Fibroblast of the aortic adventitia (primary cell): ENCODE measurements around the gene LHFPL2. TPM values are rescaled to one million over a fixed set of nuclear protein-coding genes. Genes with fewer than 3 reads are reported as not detected.

Experiments
- DNase-seq: peaks from one replicate; pipeline ENCODE4 v3.0.0-alpha.2; 2010; ENCODE audit warnings: low read depth
- H3K4me3 ChIP-seq: 2 replicates; pipeline ENCODE4 v1.5.1; 2011; ENCODE audit warnings: low read depth, mild to moderate bottlenecking, control low read depth, low read length, moderate library complexity
- CTCF ChIP-seq: IDR thresholded peaks from 2 replicates; pipeline ENCODE4 v1.5.1; 2011; ENCODE audit warnings: mild to moderate bottlenecking, low read length, control low read depth, inconsistent platforms; ENCODE audit not compliant: insufficient read depth
- total RNA-seq: library from RNA; depleted of rRNA; stranded (reverse); fragments of >200 nt; gene quantifications from 2 replicates; pipeline ENCODE4 v1.2.3, GENCODE V29; 2012; ENCODE audit warnings: low replicate concordance

LHFPL2 gene
- total RNA-seq, 1 donor = 81.2 TPM

DNA sequence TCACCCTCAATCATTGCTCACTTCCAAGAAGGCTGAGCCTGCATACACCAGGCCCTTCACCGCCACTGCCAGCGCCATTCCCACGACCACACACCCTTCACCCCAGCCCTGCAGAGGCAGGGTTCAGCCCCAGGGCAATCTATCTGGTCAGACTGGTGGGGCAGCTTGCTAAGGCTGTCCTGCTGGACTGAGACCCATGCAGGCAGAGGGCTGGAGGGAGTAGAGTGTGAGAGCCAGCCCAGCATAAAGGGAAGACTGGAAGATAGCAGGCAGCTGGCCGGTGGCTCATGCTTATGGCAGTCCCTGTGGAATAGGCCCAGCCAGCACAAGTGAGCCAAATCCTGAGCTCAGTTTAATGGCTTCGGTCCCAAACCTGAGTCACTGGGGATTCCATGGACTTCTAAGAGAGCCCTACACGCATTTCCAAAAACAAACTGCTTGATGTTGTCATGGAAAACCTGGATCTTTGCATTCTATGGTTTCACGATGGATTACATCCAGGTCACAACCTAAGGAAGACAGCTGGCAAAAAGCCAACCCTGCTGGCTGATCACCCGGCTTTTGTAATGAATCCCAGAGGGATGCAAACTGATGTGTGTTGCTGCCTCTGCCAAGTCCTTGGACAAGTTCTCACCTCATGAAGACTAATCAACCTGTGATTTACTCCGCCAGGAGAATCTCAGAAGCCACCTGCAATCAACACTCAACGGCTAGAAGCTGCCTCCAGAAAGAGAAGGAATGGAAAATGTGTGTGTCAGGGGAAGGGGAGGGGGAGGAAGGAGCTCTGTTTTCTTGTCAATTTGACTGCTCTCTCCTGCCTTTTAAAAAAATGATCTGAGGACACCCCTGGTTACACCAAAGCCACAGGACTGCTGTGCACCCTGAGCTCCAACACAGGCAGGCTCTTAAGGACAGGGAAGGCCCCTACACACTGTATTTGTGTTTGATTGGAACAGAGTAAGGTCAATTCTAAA is 143.6 kb downstream of the LHFPL2 start:
- H3K4me3 ChIP-seq = no peak overlapping the region
- no peak for TF ChIP-seq CTCF

GRCh38 chr5:78503958-78504653 is 144.5 kb downstream of the LHFPL2 start:
- H3K4me3 ChIP-seq = no peak overlapping the region
- no peak for TF ChIP-seq CTCF
- peak; percentile 45 for DNase-seq

More for the DNA sequence above, 143.6 kb downstream of the LHFPL2 start:
- DNase-seq = peak; percentile 100

- DNase-seq = peak; percentile 64
- H3K4me3 ChIP-seq = no peak overlapping the region
- no peak for TF ChIP-seq CTCF
These were observed 146.9 kb downstream of the LHFPL2 start for GRCh38 chr5:78501411-78502352.

DNA sequence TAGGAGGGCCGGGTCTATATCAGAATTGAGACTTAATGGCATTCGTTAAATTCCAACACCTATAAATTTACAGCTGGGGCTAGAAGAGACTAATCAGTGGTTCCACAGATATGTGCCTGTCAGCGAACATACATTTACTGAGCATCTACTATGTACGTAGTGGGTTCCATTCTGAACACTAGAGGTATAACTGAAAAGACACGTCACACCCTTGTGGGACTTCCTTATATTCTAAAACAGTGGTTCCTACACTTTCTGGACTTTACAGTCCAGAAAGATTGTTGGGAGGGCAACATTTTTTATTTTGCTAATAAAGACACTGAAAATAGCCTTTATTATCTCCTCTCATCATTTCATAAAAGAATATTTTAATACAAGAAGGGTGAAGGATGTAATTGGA is 147.7 kb downstream of the LHFPL2 start:
- H3K4me3 ChIP-seq = no peak overlapping the region
- no peak for DNase-seq
- no peak for TF ChIP-seq CTCF

GRCh38 chr5:78500028-78500427 is 148.5 kb downstream of the LHFPL2 start:
- peak; percentile 26 for DNase-seq
- TF ChIP-seq CTCF = no peak
- no peak overlapping the region for H3K4me3 ChIP-seq

GRCh38 chr5:78499485-78499884 is 149.1 kb downstream of the LHFPL2 start:
- no peak for DNase-seq
- TF ChIP-seq CTCF = no peak
- no peak overlapping the region for H3K4me3 ChIP-seq
